Measurements from ENCODE around the gene PELI2.

Gene PELI2

DNA sequence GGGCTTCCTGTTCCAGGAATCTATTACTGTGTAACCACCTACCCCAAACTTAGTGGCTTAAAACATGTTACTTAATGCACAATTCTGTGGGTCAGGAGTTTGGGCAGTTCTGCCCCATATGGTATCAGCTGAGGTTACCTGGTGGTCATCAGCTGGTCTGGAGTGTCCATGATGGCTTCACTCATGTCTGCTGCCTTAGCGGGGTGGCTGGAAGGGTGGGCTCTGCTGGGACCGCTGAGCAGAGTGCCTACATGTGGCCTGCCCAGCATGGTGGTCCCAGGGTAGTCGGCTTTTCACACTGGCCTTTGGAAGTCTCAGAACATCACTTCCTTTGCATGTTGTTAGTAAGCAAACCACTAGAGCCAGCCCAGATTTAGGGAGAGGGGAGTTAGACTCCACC is 53.9 kb downstream of the PELI2 start:
- ATAC-seq (ENCODE audit: low read depth) (no peak), DNase-seq (ENCODE audit: low spot score) (no peak)
- Histone ChIP-seq H3K4me1 (ENCODE audit: insufficient read depth, poor library complexity, severe bottlenecking) (peaks cover 3% of the 10 kb centered on the region), H3K27me3 (ENCODE audit: insufficient read depth, poor library complexity, severe bottlenecking) (no peaks in the 10 kb centered on the region), H3K27ac (ENCODE audit: poor library complexity, severe bottlenecking) (no peak overlapping the region), H3K9me3 (ENCODE audit: severe bottlenecking) (no peaks in the 10 kb centered on the region), H3K4me3 (ENCODE audit: severe bottlenecking) (no peak overlapping the region), H3K36me3 (ENCODE audit: low read depth) (no peaks in the 10 kb centered on the region)
- TF ChIP-seq, protein P1, sequence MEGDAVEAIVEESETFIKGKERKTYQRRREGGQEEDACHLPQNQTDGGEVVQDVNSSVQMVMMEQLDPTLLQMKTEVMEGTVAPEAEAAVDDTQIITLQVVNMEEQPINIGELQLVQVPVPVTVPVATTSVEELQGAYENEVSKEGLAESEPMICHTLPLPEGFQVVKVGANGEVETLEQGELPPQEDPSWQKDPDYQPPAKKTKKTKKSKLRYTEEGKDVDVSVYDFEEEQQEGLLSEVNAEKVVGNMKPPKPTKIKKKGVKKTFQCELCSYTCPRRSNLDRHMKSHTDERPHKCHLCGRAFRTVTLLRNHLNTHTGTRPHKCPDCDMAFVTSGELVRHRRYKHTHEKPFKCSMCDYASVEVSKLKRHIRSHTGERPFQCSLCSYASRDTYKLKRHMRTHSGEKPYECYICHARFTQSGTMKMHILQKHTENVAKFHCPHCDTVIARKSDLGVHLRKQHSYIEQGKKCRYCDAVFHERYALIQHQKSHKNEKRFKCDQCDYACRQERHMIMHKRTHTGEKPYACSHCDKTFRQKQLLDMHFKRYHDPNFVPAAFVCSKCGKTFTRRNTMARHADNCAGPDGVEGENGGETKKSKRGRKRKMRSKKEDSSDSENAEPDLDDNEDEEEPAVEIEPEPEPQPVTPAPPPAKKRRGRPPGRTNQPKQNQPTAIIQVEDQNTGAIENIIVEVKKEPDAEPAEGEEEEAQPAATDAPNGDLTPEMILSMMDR (IDR thresholded peaks at IDR 0.05; ENCODE audit: poor library complexity, severe bottlenecking) = no peak

DNA sequence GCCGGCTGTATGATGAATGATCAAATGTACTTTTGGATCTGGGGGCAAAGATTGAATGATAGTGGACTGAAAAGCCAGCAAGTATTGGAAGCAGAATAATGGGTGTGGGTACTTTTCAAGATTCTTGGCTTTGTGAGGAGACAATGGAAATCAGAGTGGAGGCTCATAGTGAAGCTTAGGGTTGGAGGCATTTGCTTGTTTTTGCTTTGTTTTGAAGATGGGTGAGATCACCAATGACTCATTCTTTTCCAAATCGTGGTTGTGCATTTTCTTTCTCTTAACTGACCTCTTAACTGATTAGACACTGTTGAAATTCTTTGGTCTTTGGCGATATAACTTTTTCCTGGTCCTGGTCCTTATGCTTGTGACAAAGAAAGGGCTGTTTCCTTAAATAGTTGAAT is 54.4 kb downstream of the PELI2 start:
- no peaks in the 10 kb centered on the region for H3K36me3 ChIP-seq (ENCODE audit: low read depth)

DNA sequence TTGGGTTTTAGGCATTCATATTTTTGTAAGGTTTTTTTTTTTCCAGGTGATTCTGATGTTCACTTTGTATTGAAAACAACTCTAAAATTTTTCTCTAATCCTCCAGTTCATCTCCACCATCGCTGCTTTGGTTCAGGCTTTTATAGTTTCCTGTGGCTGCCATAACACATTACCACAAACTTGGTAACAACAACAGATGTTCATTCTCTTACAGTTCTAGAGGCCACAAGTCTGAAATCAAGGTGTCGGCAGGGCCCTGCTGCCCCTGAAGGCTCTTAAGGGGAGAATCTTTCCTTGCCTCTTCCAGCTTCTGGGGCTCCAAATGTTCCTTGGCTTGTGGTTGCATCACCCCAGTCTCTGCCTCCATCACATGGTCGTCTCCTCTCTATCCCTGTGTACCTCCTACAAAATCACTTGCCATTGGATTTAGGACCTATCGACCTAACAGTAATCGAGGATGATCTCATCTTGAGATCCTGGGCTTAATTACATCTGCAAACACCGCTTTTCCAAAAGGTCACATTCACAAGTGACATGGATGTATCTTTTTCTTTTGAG is 55.2 kb downstream of the PELI2 start:
- DNase-seq (ENCODE audit: low spot score) (no peak), ATAC-seq (ENCODE audit: low read depth) (no peak)
- H3K27ac ChIP-seq (ENCODE audit: poor library complexity, severe bottlenecking) = no peak overlapping the region
- H3K4me3 ChIP-seq (ENCODE audit: severe bottlenecking) = no peak overlapping the region
- no peaks in the 10 kb centered on the region for H3K36me3 ChIP-seq (ENCODE audit: low read depth)
- TF ChIP-seq, protein P1 (IDR thresholded peaks at IDR 0.05; ENCODE audit: poor library complexity, severe bottlenecking) = no peak
- no peaks in the 10 kb centered on the region for H3K9me3 ChIP-seq (ENCODE audit: severe bottlenecking)
- peaks cover 3% of the 10 kb centered on the region for H3K4me1 ChIP-seq (ENCODE audit: insufficient read depth, poor library complexity, severe bottlenecking)
- no peaks in the 10 kb centered on the region for H3K27me3 ChIP-seq (ENCODE audit: insufficient read depth, poor library complexity, severe bottlenecking)

More for the DNA sequence above, 54.4 kb downstream of the PELI2 start:
- H3K4me3 ChIP-seq (ENCODE audit: severe bottlenecking) = no peak overlapping the region
- no peak overlapping the region for H3K27ac ChIP-seq (ENCODE audit: poor library complexity, severe bottlenecking)
- no peak for DNase-seq (ENCODE audit: low spot score)
- TF ChIP-seq, protein P1 (IDR thresholded peaks at IDR 0.05; ENCODE audit: poor library complexity, severe bottlenecking) = no peak
- H3K9me3 ChIP-seq (ENCODE audit: severe bottlenecking) = no peaks in the 10 kb centered on the region
- H3K4me1 ChIP-seq (ENCODE audit: insufficient read depth, poor library complexity, severe bottlenecking) = peaks cover 3% of the 10 kb centered on the region
- ATAC-seq (ENCODE audit: low read depth) = peak; percentile 82
- no peaks in the 10 kb centered on the region for H3K27me3 ChIP-seq (ENCODE audit: insufficient read depth, poor library complexity, severe bottlenecking)

DNA sequence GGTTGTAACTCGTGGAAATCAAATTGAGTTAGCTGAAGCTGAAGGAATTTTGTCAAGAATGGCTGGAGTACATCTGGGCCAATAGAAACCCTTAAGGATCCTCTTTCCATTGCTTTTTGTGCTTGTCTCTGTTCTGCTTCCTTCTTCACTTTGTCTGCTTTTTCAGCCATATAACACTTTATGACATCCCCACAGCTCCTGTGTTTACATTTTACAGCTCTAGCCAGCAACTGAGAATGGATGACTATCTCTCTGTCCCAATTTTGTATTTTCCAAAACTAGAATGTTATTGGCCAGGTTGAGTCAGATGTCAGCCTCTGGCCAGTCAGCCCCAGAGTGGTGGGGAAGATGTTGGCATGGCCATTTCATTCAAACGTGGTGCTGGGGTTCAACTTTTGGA is 57.6 kb downstream of the PELI2 start:
- no peak for DNase-seq (ENCODE audit: low spot score)
- Histone ChIP-seq H3K36me3 (ENCODE audit: low read depth) (no peaks in the 10 kb centered on the region), H3K4me1 (ENCODE audit: insufficient read depth, poor library complexity, severe bottlenecking) (peaks cover 3% of the 10 kb centered on the region), H3K4me3 (ENCODE audit: severe bottlenecking) (no peak overlapping the region), H3K9me3 (ENCODE audit: severe bottlenecking) (no peaks in the 10 kb centered on the region), H3K27me3 (ENCODE audit: insufficient read depth, poor library complexity, severe bottlenecking) (no peaks in the 10 kb centered on the region), H3K27ac (ENCODE audit: poor library complexity, severe bottlenecking) (no peak overlapping the region)
- TF ChIP-seq, protein P1 (IDR thresholded peaks at IDR 0.05; ENCODE audit: poor library complexity, severe bottlenecking) = no peak
- ATAC-seq (ENCODE audit: low read depth) = no peak

DNA sequence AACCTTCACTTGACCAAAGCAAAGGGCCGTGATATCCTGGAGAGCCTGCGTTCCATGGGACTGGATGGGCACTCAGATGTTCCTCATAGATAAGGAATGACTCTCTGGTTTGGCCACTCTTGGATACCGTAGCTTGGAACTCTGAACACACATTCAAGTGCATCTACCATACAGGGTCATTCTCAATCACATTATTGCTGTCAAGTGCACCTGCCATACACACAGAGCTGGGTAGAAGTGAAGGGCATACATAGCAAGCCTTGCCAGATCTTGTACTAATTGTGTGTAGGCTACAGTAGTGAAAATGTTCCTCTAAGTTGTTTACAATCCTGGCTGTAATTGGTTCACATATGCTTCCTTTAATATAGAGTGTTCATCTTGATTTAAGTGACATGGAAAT is 58.3 kb downstream of the PELI2 start:
- no peak for DNase-seq (ENCODE audit: low spot score)
- no peak for ATAC-seq (ENCODE audit: low read depth)
- no peaks in the 10 kb centered on the region for H3K27me3 ChIP-seq (ENCODE audit: insufficient read depth, poor library complexity, severe bottlenecking)
- no peaks in the 10 kb centered on the region for H3K9me3 ChIP-seq (ENCODE audit: severe bottlenecking)
- H3K4me1 ChIP-seq (ENCODE audit: insufficient read depth, poor library complexity, severe bottlenecking) = peaks cover 3% of the 10 kb centered on the region
- no peak overlapping the region for H3K4me3 ChIP-seq (ENCODE audit: severe bottlenecking)
- TF ChIP-seq, protein P1 (IDR thresholded peaks at IDR 0.05; ENCODE audit: poor library complexity, severe bottlenecking) = no peak
- no peak overlapping the region for H3K27ac ChIP-seq (ENCODE audit: poor library complexity, severe bottlenecking)
- no peaks in the 10 kb centered on the region for H3K36me3 ChIP-seq (ENCODE audit: low read depth)

All from RWPE2 (cell line).